Endothelial cell of umbilical vein (primary cell): ENCODE results near the gene CCDC97. TPM values are rescaled to one million over a fixed set of nuclear protein-coding genes. Genes with fewer than 3 reads are reported as not detected.
"Not testable (repeated sequence)": the region's sequence is repeated elsewhere in the genome, so short reads cannot be mapped to it uniquely, and the experiment has no call there.

Experiments used
- BruUV-seq: library from RNA; stranded (reverse); fragments of 400-500 nt; replicated peaks from 2 replicates; lab custom pipeline; 2021; lab: Mats Ljungman, UMichigan
- CTCF ChIA-PET: fragments of 300-600, 350-600 bp; sonication (Branson Sonifier 250); formaldehyde crosslinking; loops from one replicate; lab custom pipeline; 2021; ENCODE audit warnings: antibody characterized with exemption, inconsistent platforms; lab: Charles Lee
- POLR2A ChIA-PET: fragments of 300-600, 350-600 bp; sonication (Branson Sonifier 250); formaldehyde crosslinking; loops from one replicate; lab custom pipeline; 2021; ENCODE audit warnings: antibody characterized with exemption, inconsistent platforms; lab: Charles Lee
- DNase-seq: peaks from one replicate; pipeline ENCODE4 v3.0.0-alpha.2; 2011; ENCODE audit warnings: low read depth, low spot score
- FAIRE-seq: peaks from 2 replicates; lab custom pipeline; 2011; peaks lifted over from hg19 to GRCh38; lab: Jason Lieb, UNC
- H2AFZ ChIP-seq: 2 replicates; pipeline ENCODE4 v1.6.0; 2012; ENCODE audit warnings: low read depth, low read length, control low read depth, inconsistent platforms
- H3K27ac ChIP-seq: 2 replicates; pipeline ENCODE4 v1.5.1; 2011; ENCODE audit warnings: low read depth, mild to moderate bottlenecking, control low read depth, low read length, moderate library complexity; ENCODE audit not compliant: insufficient read depth
- H3K27me3 ChIP-seq, 2 experiments: 2 replicates each; pipeline versions ENCODE4 v1.6.0 to v1.6.1; 2011; ENCODE audit warnings: low read length in 2 of 2, mixed read lengths in 1 of 2; ENCODE audit not compliant: control insufficient read depth in 2 of 2, insufficient read depth in 2 of 2
- H3K36me3 ChIP-seq, 2 experiments: 2 replicates in 1 of 2; 3 replicates in 1 of 2; pipeline ENCODE4 v1.5.1; 2011; ENCODE audit warnings: low read length in 2 of 2, mild to moderate bottlenecking in 1 of 2, moderate library complexity in 1 of 2; ENCODE audit not compliant: control insufficient read depth in 2 of 2, insufficient read depth in 2 of 2; ENCODE audit errors: extremely low read depth in 1 of 2
- H3K4me1 ChIP-seq: 3 replicates; pipeline ENCODE4 v1.5.1; 2011; ENCODE audit warnings: mild to moderate bottlenecking, low read length; ENCODE audit not compliant: control insufficient read depth, insufficient read depth; ENCODE audit errors: extremely low read depth
- H3K4me2 ChIP-seq: 2 replicates; pipeline ENCODE4 v1.6.1; 2011; ENCODE audit warnings: low read length, control low read depth, mixed read lengths; ENCODE audit not compliant: insufficient read depth
- H3K4me3 ChIP-seq, 3 experiments: fragments of 200-600 bp in 1 of 3; sonication (generic), shearing (Covaris generic) in 1 of 3; replicated peaks in 1 of 3; 2 replicates each; pipeline ENCODE4 v1.5.1; 2011 to 2016; ENCODE audit warnings: control low read depth in 3 of 3, low read length in 3 of 3, mild to moderate bottlenecking in 2 of 3, inconsistent platforms in 1 of 3, low read depth in 1 of 3, moderate library complexity in 1 of 3; ENCODE audit not compliant: insufficient read depth in 1 of 3
- H3K79me2 ChIP-seq: 2 replicates; pipeline ENCODE4 v1.6.0; 2012; ENCODE audit warnings: low read length, inconsistent platforms; ENCODE audit not compliant: control insufficient read depth, insufficient read depth
- H3K9ac ChIP-seq: replicated peaks from 2 replicates; pipeline ENCODE3; 2011; ENCODE audit warnings: low read length, control low read depth; ENCODE audit not compliant: insufficient read depth; ENCODE audit errors: extremely low read depth
- H3K9me1 ChIP-seq: replicated peaks from 3 replicates; pipeline ENCODE4 v1.6.0; 2011; ENCODE audit warnings: mild to moderate bottlenecking, low read length; ENCODE audit not compliant: control insufficient read depth, insufficient read depth; ENCODE audit errors: extremely low read depth
- H3K9me3 ChIP-seq: replicated peaks from 2 replicates; pipeline ENCODE4 v1.5.1; 2012; ENCODE audit warnings: low read length, inconsistent platforms; ENCODE audit not compliant: control insufficient read depth, insufficient read depth
- H4K20me1 ChIP-seq: replicated peaks from 2 replicates; pipeline ENCODE3; 2011; ENCODE audit warnings: mild to moderate bottlenecking, low read length; ENCODE audit not compliant: control insufficient read depth, insufficient read depth; ENCODE audit errors: extremely low read depth
- CTCF ChIP-seq, 2 donors: IDR thresholded peaks; 1 replicate in 1 of 2; 2 replicates in 1 of 2; pipeline ENCODE4 v1.5.1; 2011; ENCODE audit warnings: low read length in 2 of 2, mild to moderate bottlenecking in 2 of 2, moderate library complexity in 2 of 2, control low read depth in 1 of 2, inconsistent platforms in 1 of 2, low read depth in 1 of 2; ENCODE audit not compliant: insufficient read depth in 1 of 2; ENCODE audit errors: extremely low read depth in 1 of 2
- EZH2 ChIP-seq: IDR thresholded peaks from 2 replicates; pipeline ENCODE4 v1.6.1; 2012; ENCODE audit warnings: borderline replicate concordance, low read depth, mild to moderate bottlenecking, moderate library complexity, low read length, inconsistent platforms; ENCODE audit not compliant: severe bottlenecking
- FOS ChIP-seq: IDR thresholded peaks from 2 replicates; pipeline ENCODE4 v1.6.1; 2011; ENCODE audit warnings: mild to moderate bottlenecking, low read length, moderate library complexity, borderline replicate concordance; ENCODE audit not compliant: insufficient read depth
- GATA2 ChIP-seq: IDR thresholded peaks from 2 replicates; pipeline ENCODE4 v1.7.0; 2011; ENCODE audit warnings: low read depth, mild to moderate bottlenecking, moderate library complexity, mixed read lengths, low read length; ENCODE audit not compliant: insufficient read length, insufficient read depth
- JUN ChIP-seq: IDR thresholded peaks from 2 replicates; pipeline ENCODE4 v1.6.1; 2011; ENCODE audit warnings: borderline replicate concordance, low read depth; ENCODE audit not compliant: insufficient read length, insufficient read depth
- MAX ChIP-seq: IDR thresholded peaks from 2 replicates; pipeline ENCODE4 v1.6.1; 2011; ENCODE audit not compliant: insufficient read depth, insufficient read length
- MYC ChIP-seq: IDR thresholded peaks from one replicate; pipeline ENCODE4 v1.6.1; 2011; ENCODE audit warnings: mild to moderate bottlenecking, low read depth, low read length
- POLR2A ChIP-seq: IDR thresholded peaks from 2 replicates; pipeline ENCODE4 v1.6.1; 2012; ENCODE audit warnings: low read depth, mild to moderate bottlenecking, control low read depth, low read length
- POLR2AphosphoS5 ChIP-seq: IDR thresholded peaks from 2 replicates; pipeline ENCODE4 v1.6.1; 2012; ENCODE audit warnings: low read depth, mild to moderate bottlenecking, control low read depth, low read length, moderate library complexity; ENCODE audit not compliant: insufficient read depth
- dilution Hi-C: fragments of 300-500 bp; cut with MboI; formaldehyde crosslinking; loops from one replicate; pipeline ENCODE4 v1.15.0; 2019; ENCODE audit warnings: low sequenced_read_pairs; ENCODE audit not compliant: extremely low pct_ligation_motif_present
- intact Hi-C: fragments of 100-400 bp; cut with micrococcal nuclease; formaldehyde crosslinking; loops from one replicate; pipeline ENCODE4 v1.10.0; 2022
- polyA plus RNA-seq, 4 experiments: library from polyadenylated mRNA; depleted of rRNA in 3 of 4; stranded (reverse) in 3 of 4; unstranded in 1 of 4; fragments of >200 nt; gene quantifications; 2 replicates each; pipeline versions ENCODE4 v1.2.1 to v1.2.3, GENCODE V29; 2011 to 2012; ENCODE audit warnings: missing spikeins in 1 of 4
- total RNA-seq: library from RNA; stranded (reverse); gene quantifications from 2 replicates; pipeline ENCODE4 v1.2.3, GENCODE V29; 2021

Gene CCDC97
- total and polyA plus RNA-seq, 2 donors (not counting 3 experiments of a cell fraction or from before 2014, with no cell fraction given): 20.7 to 27.2 TPM

GRCh38 chr19:41344162-41344561 is 34.2 kb downstream of the CCDC97 start:
- peaks cover 56% of the 10 kb centered on the region for H3K79me2 ChIP-seq
- intact Hi-C loops (no loop called here), dilution Hi-C loops (no loop called here)
- CTCF ChIA-PET: no interaction called here
- H3K9me1 ChIP-seq: no peaks in the 10 kb centered on the region
- no peaks in the 10 kb centered on the region for H4K20me1 ChIP-seq
- H3K36me3 ChIP-seq: peaks cover 27 to 50% of the 10 kb centered on the region in 2 experiments
- BruUV-seq: no TSS peak
- no peak overlapping the region for H3K4me2 ChIP-seq
- H3K9me3 ChIP-seq: no peaks in the 10 kb centered on the region
- H3K4me3 ChIP-seq: no peak overlapping the region
- no peak overlapping the region for H2AFZ ChIP-seq
- TF ChIP-seq EZH2 (no peak), MYC (no peak), POLR2A (no peak), POLR2AphosphoS5 (no peak), MAX (no peak), GATA2 (no peak), FOS (no peak), CTCF (IDR thresholded peaks at IDR 0.05; ENCODE audit: extremely low read depth in 1 of 2, insufficient read depth in 1 of 2, low read depth in 1 of 2, low read length in 2 of 2) (no peak), JUN (no peak)
- H3K27me3 ChIP-seq: no peaks in the 10 kb centered on the region
- DNase-seq (no peak), FAIRE-seq (no peak)
- peaks cover 4% of the 10 kb centered on the region for H3K4me1 ChIP-seq
- H3K9ac ChIP-seq: no peak overlapping the region
- POLR2A ChIA-PET: no interaction called here
- H3K27ac ChIP-seq: no peak overlapping the region

- H3K79me2 ChIP-seq: peaks cover 68% of the 10 kb centered on the region
- H3K9ac ChIP-seq, H4K20me1 ChIP-seq, H3K9me3 ChIP-seq, H3K27me3 ChIP-seq, FAIRE-seq, H3K9me1 ChIP-seq, H3K27ac ChIP-seq, dilution Hi-C loops, H2AFZ ChIP-seq, POLR2A ChIA-PET, BruUV-seq, intact Hi-C loops, DNase-seq, H3K4me2 ChIP-seq, H3K4me3 ChIP-seq: not testable (repeated sequence)
- H3K36me3 ChIP-seq: peaks cover 16 to 34% of the 10 kb centered on the region in 2 experiments
- CTCF ChIA-PET: interaction anchor here (1.4 to 1.8 kb wide), 3 partner anchors 11 to 38 kb away, joined by 4 to 5 read pairs (median 5); no protein-coding TSS in a partner anchor
- peaks cover 12% of the 10 kb centered on the region for H3K4me1 ChIP-seq
Measured at GRCh38 chr19:41346916-41347315, 36.9 kb downstream of the CCDC97 start.
